GM12878 (cell line): ENCODE measurements around the gene SLX4IP. TPM values are rescaled to one million over a fixed set of nuclear protein-coding genes. Genes with fewer than 3 reads are reported as not detected.

Experiments
- BMI1 ChIP-seq: fragments of 450-650 bp; IDR thresholded peaks from 2 replicates; pipeline ENCODE4 v1.6.1; 2016; ENCODE audit warnings: mild to moderate bottlenecking, moderate library complexity, borderline replicate concordance
- CBX3 ChIP-seq: fragments of 200-600 bp; sonication (generic); IDR thresholded peaks from 2 replicates; pipeline ENCODE4 v1.6.1; 2016; ENCODE audit warnings: low read depth, borderline replicate concordance
- CBX5 ChIP-seq: sonication (generic); IDR thresholded peaks from 2 replicates; pipeline ENCODE4 v1.6.1; 2016; ENCODE audit warnings: low read depth, moderate library complexity, mild to moderate bottlenecking, inconsistent platforms
- CHD1 ChIP-seq: IDR thresholded peaks from 2 replicates; pipeline ENCODE4 v1.6.1; 2012; ENCODE audit warnings: low read depth, low read length, improper control_type of control experiment
- E2F8 ChIP-seq: fragments of 450-650 bp; IDR thresholded peaks from 2 replicates; pipeline ENCODE4 v1.6.1; 2018; ENCODE audit warnings: mild to moderate bottlenecking, low read depth, moderate library complexity; ENCODE audit not compliant: partially characterized antibody
- HDAC6 ChIP-seq: fragments of 200-600 bp; sonication (generic); IDR thresholded peaks from one replicate; pipeline ENCODE4 v1.8.0; 2017; ENCODE audit warnings: antibody characterized with exemption; ENCODE audit not compliant: unreplicated experiment
- NFYA ChIP-seq: IDR thresholded peaks from 2 replicates; pipeline ENCODE4 v1.6.1; 2011; ENCODE audit warnings: low read depth, mild to moderate bottlenecking, low read length, improper control_type of control experiment, borderline replicate concordance
- NFYB ChIP-seq: IDR thresholded peaks from 2 replicates; pipeline ENCODE4 v1.6.1; 2011; ENCODE audit warnings: low read depth, mild to moderate bottlenecking, low read length, improper control_type of control experiment, moderate library complexity; ENCODE audit not compliant: insufficient read depth
- PML ChIP-seq: IDR thresholded peaks from 2 replicates; pipeline ENCODE4 v1.6.1; 2012; ENCODE audit warnings: low read length, inconsistent platforms
- RB1 ChIP-seq: fragments of 450-650 bp; formaldehyde crosslinking; IDR thresholded peaks from 2 replicates; pipeline ENCODE4 v1.6.1; 2017; ENCODE audit warnings: mild to moderate bottlenecking, borderline replicate concordance
- RCOR1 ChIP-seq: conservative IDR thresholded peaks from 2 replicates; pipeline ENCODE4 v1.6.1; 2012; ENCODE audit warnings: low read depth, low read length, improper control_type of control experiment
- SUPT20H ChIP-seq: IDR thresholded peaks from 2 replicates; pipeline ENCODE4 v1.6.1; 2011; ENCODE audit warnings: low read depth, mild to moderate bottlenecking, low read length, moderate library complexity, borderline replicate concordance; ENCODE audit not compliant: control insufficient read depth
- YBX1 ChIP-seq: fragments of 450-650 bp; IDR thresholded peaks from 2 replicates; pipeline ENCODE4 v1.6.1; 2016; ENCODE audit warnings: antibody characterized with exemption
- ZNF217 ChIP-seq: fragments of 450-650 bp; IDR thresholded peaks from 2 replicates; pipeline ENCODE4 v1.6.1; 2017; ENCODE audit warnings: antibody characterized with exemption, mild to moderate bottlenecking
- polyA plus RNA-seq, 11 experiments: library from polyadenylated mRNA; depleted of rRNA in 4 of 11; unstranded in 6 of 11; stranded (reverse) in 5 of 11; fragments of >200 nt; fragmentation: Nextera tagmentation in 4 of 11; fragmentation: Illumina TruSeq in 1 of 11; extraction: Ambion mirVana in 4 of 11; extraction: Trizol in 1 of 11; gene quantifications; 1 replicate in 1 of 11; 2 replicates in 10 of 11; pipeline versions ENCODE4 v1.2.1 to v1.2.3, GENCODE V29; 2011 to 2016; ENCODE audit warnings: inconsistent platforms in 2 of 11, missing spikeins in 2 of 11, low read depth in 1 of 11
- total RNA-seq, 4 experiments: library from RNA; depleted of rRNA in 3 of 4; stranded (reverse); fragments of >200 nt in 3 of 4; fragmentation: Illumina TruSeq in 1 of 4; extraction: Trizol in 1 of 4; gene quantifications; 2 replicates each; pipeline versions ENCODE4 v1.2.1 to v1.2.3, GENCODE V29; 2013 to 2021
- TF ChIP-seq, protein P1 (sequence below), 3 experiments: IDR thresholded peaks in 2 of 3; conservative IDR thresholded peaks in 1 of 3; 2 replicates each; pipeline ENCODE4 v1.5.1; 2011; ENCODE audit warnings: low read depth in 3 of 3, low read length in 3 of 3, mild to moderate bottlenecking in 3 of 3, control low read depth in 2 of 3, moderate library complexity in 2 of 3, inconsistent platforms in 1 of 3, mixed read lengths in 1 of 3; ENCODE audit not compliant: control insufficient read depth in 2 of 3, insufficient read depth in 1 of 3; ENCODE audit errors: extremely low read depth in 1 of 3
- TF ChIP-seq, protein P2 (sequence below): fragments of 450-650 bp; IDR thresholded peaks from 2 replicates; pipeline ENCODE4 v1.6.1; 2017; ENCODE audit warnings: antibody characterized with exemption, mild to moderate bottlenecking, moderate library complexity
- TF ChIP-seq, protein P3 (sequence below): fragments of 450-650 bp; IDR thresholded peaks from 2 replicates; pipeline ENCODE4 v1.6.1; 2016; ENCODE audit warnings: mild to moderate bottlenecking, moderate library complexity, borderline replicate concordance

Gene SLX4IP
- total and polyA plus RNA-seq, 10 of the 15 experiments (the other 5 are each of a cell fraction or from before 2014, with no cell fraction given) = 2.2 to 11.0 (median 6.3) TPM

DNA sequence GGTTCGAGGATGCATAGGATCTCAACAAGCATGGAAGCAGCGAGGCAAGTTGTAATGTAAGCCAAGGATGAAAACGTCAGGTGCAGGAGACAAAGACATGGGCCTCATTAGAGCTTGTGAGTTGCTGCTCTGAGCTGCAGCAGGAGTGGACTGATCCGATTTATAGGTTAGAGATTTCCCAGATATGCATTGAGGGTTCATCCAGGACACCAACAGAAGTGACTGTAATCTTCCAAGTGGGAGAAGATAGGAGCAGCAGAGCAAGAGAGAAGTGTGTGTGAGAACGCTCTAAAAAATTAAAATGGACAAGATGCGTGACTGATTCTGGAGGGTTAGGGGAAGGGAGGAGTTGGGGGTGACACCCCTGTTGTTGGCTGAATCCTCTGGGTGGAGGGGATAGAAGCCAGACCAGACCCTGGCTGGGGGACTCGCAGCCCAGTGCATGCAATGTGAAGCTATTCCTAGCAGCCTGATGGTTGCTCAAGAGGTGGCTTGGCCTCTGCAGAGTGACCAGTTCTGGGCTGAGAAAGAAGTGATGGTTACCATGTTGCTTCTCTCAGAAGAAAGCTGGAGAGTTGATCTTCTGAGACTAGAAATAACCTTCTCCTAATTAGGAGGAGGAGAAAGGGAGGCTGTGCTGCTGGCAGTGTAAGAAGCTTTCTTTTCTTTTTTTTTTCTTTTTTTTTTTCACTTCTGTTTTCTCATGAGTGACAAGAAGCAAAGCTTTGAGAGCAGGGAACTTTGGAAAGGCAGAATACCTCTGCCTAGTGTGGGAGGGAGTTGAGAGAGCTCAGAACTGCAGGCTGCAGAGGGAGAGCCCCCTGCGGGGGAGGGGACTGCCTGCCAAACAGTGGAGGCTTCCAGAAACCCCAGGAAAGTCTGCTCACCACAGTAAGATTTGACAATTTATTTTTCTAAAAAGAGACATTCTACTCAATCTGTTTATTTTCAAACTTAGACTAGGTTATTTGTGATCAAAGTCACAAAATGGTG lies 116.9 kb downstream of the SLX4IP start (continued):
- TF ChIP-seq, protein P1, sequence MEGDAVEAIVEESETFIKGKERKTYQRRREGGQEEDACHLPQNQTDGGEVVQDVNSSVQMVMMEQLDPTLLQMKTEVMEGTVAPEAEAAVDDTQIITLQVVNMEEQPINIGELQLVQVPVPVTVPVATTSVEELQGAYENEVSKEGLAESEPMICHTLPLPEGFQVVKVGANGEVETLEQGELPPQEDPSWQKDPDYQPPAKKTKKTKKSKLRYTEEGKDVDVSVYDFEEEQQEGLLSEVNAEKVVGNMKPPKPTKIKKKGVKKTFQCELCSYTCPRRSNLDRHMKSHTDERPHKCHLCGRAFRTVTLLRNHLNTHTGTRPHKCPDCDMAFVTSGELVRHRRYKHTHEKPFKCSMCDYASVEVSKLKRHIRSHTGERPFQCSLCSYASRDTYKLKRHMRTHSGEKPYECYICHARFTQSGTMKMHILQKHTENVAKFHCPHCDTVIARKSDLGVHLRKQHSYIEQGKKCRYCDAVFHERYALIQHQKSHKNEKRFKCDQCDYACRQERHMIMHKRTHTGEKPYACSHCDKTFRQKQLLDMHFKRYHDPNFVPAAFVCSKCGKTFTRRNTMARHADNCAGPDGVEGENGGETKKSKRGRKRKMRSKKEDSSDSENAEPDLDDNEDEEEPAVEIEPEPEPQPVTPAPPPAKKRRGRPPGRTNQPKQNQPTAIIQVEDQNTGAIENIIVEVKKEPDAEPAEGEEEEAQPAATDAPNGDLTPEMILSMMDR (IDR thresholded peaks at IDR 0.05 in 2 of 3, conservative IDR thresholded peaks at IDR 0.05 in 1 of 3; ENCODE audit: control insufficient read depth in 2 of 3, extremely low read depth in 1 of 3, insufficient read depth in 1 of 3, low read depth in 3 of 3, low read length in 3 of 3) = no peak
- TF ChIP-seq, protein P2, sequence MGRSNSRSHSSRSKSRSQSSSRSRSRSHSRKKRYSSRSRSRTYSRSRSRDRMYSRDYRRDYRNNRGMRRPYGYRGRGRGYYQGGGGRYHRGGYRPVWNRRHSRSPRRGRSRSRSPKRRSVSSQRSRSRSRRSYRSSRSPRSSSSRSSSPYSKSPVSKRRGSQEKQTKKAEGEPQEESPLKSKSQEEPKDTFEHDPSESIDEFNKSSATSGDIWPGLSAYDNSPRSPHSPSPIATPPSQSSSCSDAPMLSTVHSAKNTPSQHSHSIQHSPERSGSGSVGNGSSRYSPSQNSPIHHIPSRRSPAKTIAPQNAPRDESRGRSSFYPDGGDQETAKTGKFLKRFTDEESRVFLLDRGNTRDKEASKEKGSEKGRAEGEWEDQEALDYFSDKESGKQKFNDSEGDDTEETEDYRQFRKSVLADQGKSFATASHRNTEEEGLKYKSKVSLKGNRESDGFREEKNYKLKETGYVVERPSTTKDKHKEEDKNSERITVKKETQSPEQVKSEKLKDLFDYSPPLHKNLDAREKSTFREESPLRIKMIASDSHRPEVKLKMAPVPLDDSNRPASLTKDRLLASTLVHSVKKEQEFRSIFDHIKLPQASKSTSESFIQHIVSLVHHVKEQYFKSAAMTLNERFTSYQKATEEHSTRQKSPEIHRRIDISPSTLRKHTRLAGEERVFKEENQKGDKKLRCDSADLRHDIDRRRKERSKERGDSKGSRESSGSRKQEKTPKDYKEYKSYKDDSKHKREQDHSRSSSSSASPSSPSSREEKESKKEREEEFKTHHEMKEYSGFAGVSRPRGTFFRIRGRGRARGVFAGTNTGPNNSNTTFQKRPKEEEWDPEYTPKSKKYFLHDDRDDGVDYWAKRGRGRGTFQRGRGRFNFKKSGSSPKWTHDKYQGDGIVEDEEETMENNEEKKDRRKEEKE = no peak
- TF ChIP-seq E2F8 = no peak
- no peak for TF ChIP-seq HDAC6
- no peak for TF ChIP-seq PML
- TF ChIP-seq YBX1 = no peak
- no peak for TF ChIP-seq NFYA
- no peak for TF ChIP-seq ZNF217
- no peak for TF ChIP-seq BMI1
- TF ChIP-seq CHD1 = no peak
- TF ChIP-seq CBX3 = no peak
- TF ChIP-seq, protein P3, sequence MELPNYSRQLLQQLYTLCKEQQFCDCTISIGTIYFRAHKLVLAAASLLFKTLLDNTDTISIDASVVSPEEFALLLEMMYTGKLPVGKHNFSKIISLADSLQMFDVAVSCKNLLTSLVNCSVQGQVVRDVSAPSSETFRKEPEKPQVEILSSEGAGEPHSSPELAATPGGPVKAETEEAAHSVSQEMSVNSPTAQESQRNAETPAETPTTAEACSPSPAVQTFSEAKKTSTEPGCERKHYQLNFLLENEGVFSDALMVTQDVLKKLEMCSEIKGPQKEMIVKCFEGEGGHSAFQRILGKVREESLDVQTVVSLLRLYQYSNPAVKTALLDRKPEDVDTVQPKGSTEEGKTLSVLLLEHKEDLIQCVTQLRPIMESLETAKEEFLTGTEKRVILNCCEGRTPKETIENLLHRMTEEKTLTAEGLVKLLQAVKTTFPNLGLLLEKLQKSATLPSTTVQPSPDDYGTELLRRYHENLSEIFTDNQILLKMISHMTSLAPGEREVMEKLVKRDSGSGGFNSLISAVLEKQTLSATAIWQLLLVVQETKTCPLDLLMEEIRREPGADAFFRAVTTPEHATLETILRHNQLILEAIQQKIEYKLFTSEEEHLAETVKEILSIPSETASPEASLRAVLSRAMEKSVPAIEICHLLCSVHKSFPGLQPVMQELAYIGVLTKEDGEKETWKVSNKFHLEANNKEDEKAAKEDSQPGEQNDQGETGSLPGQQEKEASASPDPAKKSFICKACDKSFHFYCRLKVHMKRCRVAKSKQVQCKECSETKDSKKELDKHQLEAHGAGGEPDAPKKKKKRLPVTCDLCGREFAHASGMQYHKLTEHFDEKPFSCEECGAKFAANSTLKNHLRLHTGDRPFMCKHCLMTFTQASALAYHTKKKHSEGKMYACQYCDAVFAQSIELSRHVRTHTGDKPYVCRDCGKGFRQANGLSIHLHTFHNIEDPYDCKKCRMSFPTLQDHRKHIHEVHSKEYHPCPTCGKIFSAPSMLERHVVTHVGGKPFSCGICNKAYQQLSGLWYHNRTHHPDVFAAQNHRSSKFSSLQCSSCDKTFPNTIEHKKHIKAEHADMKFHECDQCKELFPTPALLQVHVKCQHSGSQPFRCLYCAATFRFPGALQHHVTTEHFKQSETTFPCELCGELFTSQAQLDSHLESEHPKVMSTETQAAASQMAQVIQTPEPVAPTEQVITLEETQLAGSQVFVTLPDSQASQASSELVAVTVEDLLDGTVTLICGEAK = no peak
- TF ChIP-seq NFYB = no peak
- TF ChIP-seq SUPT20H = no peak
- TF ChIP-seq RB1 = no peak
- no peak for TF ChIP-seq RCOR1
- no peak for TF ChIP-seq CBX5
